ENCODE data around the gene CIB4. TPM values are rescaled to one million over a fixed set of nuclear protein-coding genes. Genes with fewer than 3 reads are reported as not detected.

Gene CIB4
- total RNA-seq, 1 experiment from 2014 or later, result not detected

DNA sequence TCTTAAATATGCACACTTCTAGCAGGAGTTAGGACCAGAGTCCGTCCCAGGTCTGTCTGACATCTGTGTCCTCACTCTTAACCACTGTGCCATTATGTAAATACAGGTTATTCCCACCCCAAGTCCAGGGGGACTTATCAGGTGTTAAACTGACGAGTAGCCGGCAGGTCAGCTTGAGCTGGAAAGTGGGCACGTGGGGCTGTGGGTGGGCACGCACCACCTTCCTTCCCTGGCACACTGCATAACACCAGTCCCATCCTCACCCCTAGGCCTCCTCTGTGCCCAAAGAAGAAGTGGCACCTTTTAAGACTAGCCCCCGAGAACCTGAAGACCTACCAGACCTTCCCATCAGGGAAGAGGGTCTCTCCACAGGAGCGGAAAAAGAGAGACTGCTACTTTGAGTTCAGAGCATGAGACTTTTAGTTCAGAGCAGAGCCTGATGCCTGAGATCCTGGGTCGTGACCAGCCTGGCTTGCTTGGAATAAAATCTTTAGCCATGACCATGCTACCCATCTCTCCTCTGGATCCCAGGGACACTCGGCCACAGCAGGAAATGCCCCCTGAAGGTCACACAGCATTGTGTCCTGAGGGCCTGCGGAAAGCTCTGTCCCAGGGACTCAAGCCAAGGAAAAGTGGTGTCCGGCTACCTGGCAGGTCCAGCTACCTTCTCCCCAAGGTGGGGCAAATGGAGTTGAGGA, 62.0 kb downstream of the CIB4 start:
- Histone ChIP-seq H3K4me1 (peaks cover 9% of the 10 kb centered on the region; the same call in 1 of the 2 replicates), H3K36me3 (ENCODE audit: control insufficient read depth, insufficient read depth, low read length) (no peaks in the 10 kb centered on the region), H3K27me3 (replicated peaks; ENCODE audit: control insufficient read depth, insufficient read depth, low read length) (no peaks in the 10 kb centered on the region; the same call in 1 of the 2 replicates), H3K9me3 (no peaks in the 10 kb centered on the region), H3K4me3 (ENCODE audit: low read depth, low read length) (no peak overlapping the region)
- DNase-seq, result no peak
- H3K36me3 Mint-ChIP-seq (ENCODE audit: insufficient read depth, unreplicated experiment), result no peaks in the 10 kb centered on the region
- peaks cover 12% of the 10 kb centered on the region for H3K27me3 Mint-ChIP-seq (ENCODE audit: insufficient read depth, unreplicated experiment)
- no peak overlapping the region for H3K4me3 Mint-ChIP-seq (ENCODE audit: unreplicated experiment)
- H3K9me3 Mint-ChIP-seq (ENCODE audit: unreplicated experiment), result no peaks in the 10 kb centered on the region
- no peak overlapping the region for H3K27ac Mint-ChIP-seq (ENCODE audit: unreplicated experiment)
- intact Hi-C loops (cut with micrococcal nuclease; ENCODE audit: unreplicated experiment), result loop anchor here (10.0 kb wide), 1 partner anchor 624 kb away; no protein-coding TSS in a partner anchor
- ChIA-PET POLR2A (no interaction called here), CTCF (interaction anchor here (0.6 to 1.7 kb wide), 3 partner anchors 17 to 164 kb away, joined by 5 to 10 read pairs (median 6); a partner anchor contains a TSS)
- no TSS peak for BruUV-seq (replicated peaks)
- TF ChIP-seq, protein P1, sequence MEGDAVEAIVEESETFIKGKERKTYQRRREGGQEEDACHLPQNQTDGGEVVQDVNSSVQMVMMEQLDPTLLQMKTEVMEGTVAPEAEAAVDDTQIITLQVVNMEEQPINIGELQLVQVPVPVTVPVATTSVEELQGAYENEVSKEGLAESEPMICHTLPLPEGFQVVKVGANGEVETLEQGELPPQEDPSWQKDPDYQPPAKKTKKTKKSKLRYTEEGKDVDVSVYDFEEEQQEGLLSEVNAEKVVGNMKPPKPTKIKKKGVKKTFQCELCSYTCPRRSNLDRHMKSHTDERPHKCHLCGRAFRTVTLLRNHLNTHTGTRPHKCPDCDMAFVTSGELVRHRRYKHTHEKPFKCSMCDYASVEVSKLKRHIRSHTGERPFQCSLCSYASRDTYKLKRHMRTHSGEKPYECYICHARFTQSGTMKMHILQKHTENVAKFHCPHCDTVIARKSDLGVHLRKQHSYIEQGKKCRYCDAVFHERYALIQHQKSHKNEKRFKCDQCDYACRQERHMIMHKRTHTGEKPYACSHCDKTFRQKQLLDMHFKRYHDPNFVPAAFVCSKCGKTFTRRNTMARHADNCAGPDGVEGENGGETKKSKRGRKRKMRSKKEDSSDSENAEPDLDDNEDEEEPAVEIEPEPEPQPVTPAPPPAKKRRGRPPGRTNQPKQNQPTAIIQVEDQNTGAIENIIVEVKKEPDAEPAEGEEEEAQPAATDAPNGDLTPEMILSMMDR (IDR thresholded peaks at IDR 0.05; ENCODE audit: insufficient read depth in 1 of 2, low read depth in 1 of 2, low read length in 1 of 2, severe bottlenecking in 1 of 2, unreplicated experiment in 1 of 2), result no peak
- no peaks in the 10 kb centered on the region for H3K4me1 Mint-ChIP-seq (ENCODE audit: low read depth, unreplicated experiment)

- Histone ChIP-seq H3K4me3 (ENCODE audit: low read depth, low read length) (no peak overlapping the region), H3K4me1 (peaks cover 9% of the 10 kb centered on the region; the same call in 1 of the 2 replicates), H3K9me3 (no peaks in the 10 kb centered on the region), H3K36me3 (ENCODE audit: control insufficient read depth, insufficient read depth, low read length) (no peaks in the 10 kb centered on the region), H3K27me3 (replicated peaks; ENCODE audit: control insufficient read depth, insufficient read depth, low read length) (no peaks in the 10 kb centered on the region)
- CTCF ChIA-PET, result interaction anchor here (0.6 to 2.1 kb wide), 7 partner anchors 9 to 242 kb away, joined by 3 to 42 read pairs (median 5); a partner anchor contains a TSS
- intact Hi-C loops (cut with micrococcal nuclease; ENCODE audit: unreplicated experiment), result loop anchor here (10.0 kb wide), 1 partner anchor 624 kb away; no protein-coding TSS in a partner anchor
- no peak for DNase-seq
- no TSS peak for BruUV-seq (replicated peaks)
- Mint-ChIP-seq H3K27ac (ENCODE audit: unreplicated experiment) (no peak overlapping the region), H3K36me3 (ENCODE audit: insufficient read depth, unreplicated experiment) (no peaks in the 10 kb centered on the region), H3K27me3 (ENCODE audit: insufficient read depth, unreplicated experiment) (peaks cover 16% of the 10 kb centered on the region), H3K4me1 (ENCODE audit: low read depth, unreplicated experiment) (no peaks in the 10 kb centered on the region), H3K4me3 (ENCODE audit: unreplicated experiment) (no peak overlapping the region), H3K9me3 (ENCODE audit: unreplicated experiment) (no peaks in the 10 kb centered on the region)
- POLR2A ChIA-PET, result no interaction called here
- TF ChIP-seq, protein P1 (IDR thresholded peaks at IDR 0.05; ENCODE audit: insufficient read depth in 1 of 2, low read depth in 1 of 2, low read length in 1 of 2, severe bottlenecking in 1 of 2, unreplicated experiment in 1 of 2), result no peak
These were observed 62.6 kb downstream of the CIB4 start for GRCh38 chr2:26578581-26578980.

DNA sequence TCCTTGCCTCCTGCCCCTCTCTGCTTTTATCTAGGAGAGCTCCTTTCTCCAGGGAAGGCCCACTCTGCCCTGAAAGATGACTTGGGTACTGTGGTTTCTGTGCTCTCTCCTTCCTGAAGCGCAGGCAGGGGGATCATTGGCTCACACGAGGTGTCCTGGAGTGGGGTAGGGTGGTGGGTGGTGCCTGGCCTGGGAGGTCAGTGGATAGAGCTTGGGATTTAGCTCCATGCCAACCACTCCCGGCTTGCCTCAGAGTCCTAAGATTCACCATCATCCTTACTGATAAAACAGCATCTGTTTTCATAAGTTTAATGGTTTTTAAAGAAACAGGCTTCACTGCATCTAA, 63.1 kb downstream of the CIB4 start:
- no peak overlapping the region for H3K4me3 ChIP-seq (ENCODE audit: low read depth, low read length)
- Mint-ChIP-seq H3K36me3 (ENCODE audit: insufficient read depth, unreplicated experiment) (no peaks in the 10 kb centered on the region), H3K4me1 (ENCODE audit: low read depth, unreplicated experiment) (no peaks in the 10 kb centered on the region), H3K9me3 (ENCODE audit: unreplicated experiment) (no peaks in the 10 kb centered on the region), H3K4me3 (ENCODE audit: unreplicated experiment) (no peak overlapping the region), H3K27me3 (ENCODE audit: insufficient read depth, unreplicated experiment) (peaks cover 20% of the 10 kb centered on the region), H3K27ac (ENCODE audit: unreplicated experiment) (no peak overlapping the region)
- no peaks in the 10 kb centered on the region for H3K36me3 ChIP-seq (ENCODE audit: control insufficient read depth, insufficient read depth, low read length)
- intact Hi-C loops (cut with micrococcal nuclease; ENCODE audit: unreplicated experiment), result loop anchor here (10.0 kb wide), 1 partner anchor 623 kb away; no protein-coding TSS in a partner anchor
- no TSS peak for BruUV-seq (replicated peaks)
- H3K9me3 ChIP-seq, result no peaks in the 10 kb centered on the region
- DNase-seq, result no peak
- ChIA-PET POLR2A (interaction anchor here (0.7 kb wide), 1 partner anchor 138 kb away, joined by 4 read pairs; no protein-coding TSS in a partner anchor), CTCF (interaction anchor here (0.6 to 2.1 kb wide), 21 partner anchors 10 to 242 kb away, joined by 3 to 42 read pairs (median 4); a partner anchor contains a TSS)
- TF ChIP-seq, protein P1 (IDR thresholded peaks at IDR 0.05; ENCODE audit: insufficient read depth in 1 of 2, low read depth in 1 of 2, low read length in 1 of 2, severe bottlenecking in 1 of 2, unreplicated experiment in 1 of 2), result no peak
- H3K27me3 ChIP-seq (replicated peaks; ENCODE audit: control insufficient read depth, insufficient read depth, low read length), result no peaks in the 10 kb centered on the region
- peaks cover 9% of the 10 kb centered on the region; the same call in 1 of the 2 replicates for H3K4me1 ChIP-seq

All from Caco-2 (cell line).